ENCODE data around the gene CENPC. TPM values are rescaled to one million over a fixed set of nuclear protein-coding genes. Genes with fewer than 3 reads are reported as not detected.

CENPC gene
- polyA plus RNA-seq, 1 donor from 2014 or later = 9.5 TPM

GRCh38 chr4:67470871-67471270 lies 74.4 kb downstream of the CENPC start:
- Histone ChIP-seq H3K9me3 (ENCODE audit: low read length) (no peaks in the 10 kb centered on the region), H2AFZ (ENCODE audit: low read depth, low read length) (no peak overlapping the region), H3F3A (ENCODE audit: insufficient read depth, low read length, poor library complexity, severe bottlenecking) (no peaks in the 10 kb centered on the region), H3K36me3 (ENCODE audit: insufficient read depth, low read length) (no peaks in the 10 kb centered on the region), H3K79me2 (replicated peaks; ENCODE audit: insufficient read depth, low read length) (no peaks in the 10 kb centered on the region), H3K4me3 (ENCODE audit: low read length) (no peak overlapping the region), H4K20me1 (ENCODE audit: insufficient read depth) (no peaks in the 10 kb centered on the region), H3K9ac (ENCODE audit: low read length) (no peak overlapping the region), H3K27ac (ENCODE audit: low read length) (no peak overlapping the region), H3K9me2 (ENCODE audit: insufficient read depth, low read length) (no peaks in the 10 kb centered on the region), H3K27me3 (ENCODE audit: insufficient read depth, low read depth, low read length) (no peaks in the 10 kb centered on the region), H3K4me2 (ENCODE audit: low read length) (no peak overlapping the region)
- TF ChIP-seq REST (IDR thresholded peaks at IDR 0.05; ENCODE audit: borderline replicate concordance) = no peak

- no peak overlapping the region for H2AFZ ChIP-seq (ENCODE audit: low read depth, low read length)
- no peak overlapping the region for H3K9ac ChIP-seq (ENCODE audit: low read length)
- no peak overlapping the region for H3K27ac ChIP-seq (ENCODE audit: low read length)
- H3F3A ChIP-seq (ENCODE audit: insufficient read depth, low read length, poor library complexity, severe bottlenecking) = no peaks in the 10 kb centered on the region
- H3K9me3 ChIP-seq (ENCODE audit: low read length) = no peaks in the 10 kb centered on the region
- no peaks in the 10 kb centered on the region for H3K27me3 ChIP-seq (ENCODE audit: insufficient read depth, low read depth, low read length)
- H3K4me2 ChIP-seq (ENCODE audit: low read length) = no peak overlapping the region
- no peaks in the 10 kb centered on the region for H3K79me2 ChIP-seq (replicated peaks; ENCODE audit: insufficient read depth, low read length)
- H3K36me3 ChIP-seq (ENCODE audit: insufficient read depth, low read length) = no peaks in the 10 kb centered on the region
- no peaks in the 10 kb centered on the region for H4K20me1 ChIP-seq (ENCODE audit: insufficient read depth)
- no peak overlapping the region for H3K4me3 ChIP-seq (ENCODE audit: low read length)
- TF ChIP-seq EP300 (conservative IDR thresholded peaks at IDR 0.05; ENCODE audit: poor library complexity, severe bottlenecking) = no peak
- no peak for TF ChIP-seq TAF1 (IDR thresholded peaks at IDR 0.05; ENCODE audit: low read depth)
- TF ChIP-seq CTCF (IDR thresholded peaks at IDR 0.05; ENCODE audit: poor library complexity, severe bottlenecking) = no peak
- no peak for TF ChIP-seq MXI1 (conservative IDR thresholded peaks at IDR 0.05; ENCODE audit: poor library complexity, severe bottlenecking)
- no peak for TF ChIP-seq RAD21 (conservative IDR thresholded peaks at IDR 0.05)
- TF ChIP-seq POLR2AphosphoS5 (IDR thresholded peaks at IDR 0.05) = no peak
- no peak for TF ChIP-seq SMC3 (conservative IDR thresholded peaks at IDR 0.05; ENCODE audit: poor library complexity)
- no peak for TF ChIP-seq EZH2 (IDR thresholded peaks at IDR 0.05; ENCODE audit: borderline replicate concordance, insufficient read depth, low read length, poor library complexity, severe bottlenecking)
- no peak for TF ChIP-seq REST (IDR thresholded peaks at IDR 0.05; ENCODE audit: borderline replicate concordance)
- H3K9me2 ChIP-seq (ENCODE audit: insufficient read depth, low read length) = no peaks in the 10 kb centered on the region
Observed at GRCh38 chr4:67468830-67469229, 76.5 kb downstream of the CENPC start.
